ENCODE results near the gene MXRA5.

DNA sequence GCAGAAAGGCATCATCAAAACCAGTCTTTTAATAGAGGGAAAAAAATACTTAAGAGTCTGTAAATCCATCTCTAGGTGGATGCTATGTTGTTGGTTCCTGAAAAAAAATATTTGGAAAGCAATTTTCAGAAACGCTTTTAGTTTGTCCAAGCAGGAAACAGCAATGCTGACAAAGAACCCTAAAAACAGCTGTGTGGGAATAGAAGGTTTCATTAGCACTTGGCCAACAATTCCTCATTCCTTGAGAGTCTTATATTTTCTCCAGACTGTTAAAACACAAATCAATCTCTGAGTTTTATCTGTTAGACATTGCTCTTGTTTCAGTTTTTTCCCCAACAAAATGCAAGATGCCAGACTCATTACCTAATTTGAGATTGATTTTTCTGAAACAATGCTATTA, 6.4 kb downstream of the MXRA5 start:
- TF ChIP-seq, protein P1, sequence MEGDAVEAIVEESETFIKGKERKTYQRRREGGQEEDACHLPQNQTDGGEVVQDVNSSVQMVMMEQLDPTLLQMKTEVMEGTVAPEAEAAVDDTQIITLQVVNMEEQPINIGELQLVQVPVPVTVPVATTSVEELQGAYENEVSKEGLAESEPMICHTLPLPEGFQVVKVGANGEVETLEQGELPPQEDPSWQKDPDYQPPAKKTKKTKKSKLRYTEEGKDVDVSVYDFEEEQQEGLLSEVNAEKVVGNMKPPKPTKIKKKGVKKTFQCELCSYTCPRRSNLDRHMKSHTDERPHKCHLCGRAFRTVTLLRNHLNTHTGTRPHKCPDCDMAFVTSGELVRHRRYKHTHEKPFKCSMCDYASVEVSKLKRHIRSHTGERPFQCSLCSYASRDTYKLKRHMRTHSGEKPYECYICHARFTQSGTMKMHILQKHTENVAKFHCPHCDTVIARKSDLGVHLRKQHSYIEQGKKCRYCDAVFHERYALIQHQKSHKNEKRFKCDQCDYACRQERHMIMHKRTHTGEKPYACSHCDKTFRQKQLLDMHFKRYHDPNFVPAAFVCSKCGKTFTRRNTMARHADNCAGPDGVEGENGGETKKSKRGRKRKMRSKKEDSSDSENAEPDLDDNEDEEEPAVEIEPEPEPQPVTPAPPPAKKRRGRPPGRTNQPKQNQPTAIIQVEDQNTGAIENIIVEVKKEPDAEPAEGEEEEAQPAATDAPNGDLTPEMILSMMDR (conservative IDR thresholded peaks at IDR 0.05; ENCODE audit: low read depth, low read length): no peak
- no peak for TF ChIP-seq EZH2 (IDR thresholded peaks at IDR 0.05; ENCODE audit: low read length, unreplicated experiment)
- TF ChIP-seq EZH2phosphoT487 (IDR thresholded peaks at IDR 0.05; ENCODE audit: borderline replicate concordance, low read length): no peak
